HEK293T (cell line): ENCODE measurements around the gene WDPCP.

Source experiments
- CTCF ChIA-PET: fragments of 350-600 bp; formaldehyde crosslinking; extraction: SDS; loops from one replicate; lab custom pipeline; 2021; ENCODE audit warnings: antibody characterized with exemption, inconsistent platforms; lab: Yijun Ruan, JAX
- POLR2A ChIA-PET: fragments of 350-600 bp; formaldehyde crosslinking; extraction: SDS; loops from one replicate; lab custom pipeline; 2020; ENCODE audit warnings: antibody characterized with exemption, inconsistent platforms; lab: Yijun Ruan, JAX
- DNase-seq: peaks from one replicate; pipeline ENCODE4 v3.0.0; 2012; ENCODE audit warnings: mixed read lengths; ENCODE audit errors: extremely low spot score
- ARNT ChIP-seq: fragments of 450-650 bp; IDR thresholded peaks from 2 replicates; pipeline ENCODE4 v1.6.1; 2017; ENCODE audit warnings: mild to moderate bottlenecking
- BHLHE40 ChIP-seq: fragments of 450-650 bp; IDR thresholded peaks from 2 replicates; pipeline ENCODE4 v1.6.1; 2016; ENCODE audit warnings: mild to moderate bottlenecking, moderate library complexity, borderline replicate concordance
- CTBP1 ChIP-seq: fragments of 450-650 bp; IDR thresholded peaks from 2 replicates; pipeline ENCODE4 v1.6.1; 2016; ENCODE audit warnings: borderline replicate concordance
- ELF4 ChIP-seq: fragments of 450-650 bp; IDR thresholded peaks from 2 replicates; pipeline ENCODE4 v1.6.1; 2017; ENCODE audit warnings: antibody characterized with exemption
- FOXA1 ChIP-seq: fragments of 450-650 bp; IDR thresholded peaks from 2 replicates; pipeline ENCODE4 v1.6.1; 2016; ENCODE audit warnings: mild to moderate bottlenecking
- FOXK2 ChIP-seq: fragments of 450-650 bp; IDR thresholded peaks from 2 replicates; pipeline ENCODE4 v1.6.1; 2016; ENCODE audit warnings: mild to moderate bottlenecking
- FOXM1 ChIP-seq: fragments of 450-650 bp; IDR thresholded peaks from 2 replicates; pipeline ENCODE4 v1.6.1; 2017; ENCODE audit warnings: mild to moderate bottlenecking, borderline replicate concordance
- HDGF ChIP-seq: fragments of 450-650 bp; IDR thresholded peaks from 2 replicates; pipeline ENCODE4 v1.6.1; 2017; ENCODE audit warnings: antibody characterized with exemption, borderline replicate concordance
- L3MBTL2 ChIP-seq: fragments of 450-650 bp; conservative IDR thresholded peaks from 2 replicates; pipeline ENCODE4 v1.6.1; 2016; ENCODE audit warnings: mild to moderate bottlenecking
- LEF1 ChIP-seq: fragments of 450-650 bp; IDR thresholded peaks from 2 replicates; pipeline ENCODE4 v1.6.1; 2017; ENCODE audit warnings: mild to moderate bottlenecking, borderline replicate concordance
- NFRKB ChIP-seq: fragments of 450-650 bp; IDR thresholded peaks from 2 replicates; pipeline ENCODE4 v1.6.1; 2016; ENCODE audit warnings: mild to moderate bottlenecking, moderate library complexity
- PKNOX1 ChIP-seq: fragments of 450-650 bp; IDR thresholded peaks from 2 replicates; pipeline ENCODE4 v1.6.1; 2016
- SP1 ChIP-seq: fragments of 450-650 bp; IDR thresholded peaks from 2 replicates; pipeline ENCODE4 v1.6.1; 2017
- SUZ12 ChIP-seq: fragments of 450-650 bp; IDR thresholded peaks from 2 replicates; pipeline ENCODE4 v1.6.1; 2016; ENCODE audit warnings: mild to moderate bottlenecking
- TARDBP ChIP-seq: fragments of 450-650 bp; IDR thresholded peaks from 2 replicates; pipeline ENCODE4 v1.6.1; 2016
- ZNF384 ChIP-seq: fragments of 450-650 bp; IDR thresholded peaks from 2 replicates; pipeline ENCODE4 v1.6.1; 2016

WDPCP gene

GRCh38 chr2:63225964-63226686, 362.2 kb downstream of the WDPCP start:
- TF ChIP-seq HDGF, result no peak
- TF ChIP-seq FOXM1, result no peak
- TF ChIP-seq FOXK2, result no peak
- no peak for TF ChIP-seq PKNOX1
- TF ChIP-seq TARDBP, result no peak
- no peak for TF ChIP-seq L3MBTL2
- TF ChIP-seq ARNT, result no peak
- no peak for TF ChIP-seq LEF1
- TF ChIP-seq NFRKB, result no peak
- no peak for TF ChIP-seq ELF4
- TF ChIP-seq BHLHE40, result no peak
- no peak for TF ChIP-seq SUZ12
- DNase-seq, result no peak
- ChIA-PET POLR2A (no interaction called here), CTCF (no interaction called here)

- CTCF ChIA-PET, result no interaction called here
- DNase-seq, result peak; percentile 9
- TF ChIP-seq SP1, result no peak
- TF ChIP-seq FOXK2, result no peak
- TF ChIP-seq PKNOX1, result peak; percentile 74
- TF ChIP-seq LEF1, result no peak
- POLR2A ChIA-PET, result no interaction called here
Observed at GRCh38 chr2:63218800-63219526, 369.3 kb downstream of the WDPCP start.

GRCh38 chr2:63195310-63195709, 393.0 kb downstream of the WDPCP start:
- no peak for TF ChIP-seq NFRKB
- TF ChIP-seq ELF4, result no peak
- no peak for TF ChIP-seq L3MBTL2
- TF ChIP-seq CTBP1, result no peak
- no peak for TF ChIP-seq LEF1
- TF ChIP-seq SUZ12, result no peak
- TF ChIP-seq FOXK2, result no peak
- no peak for TF ChIP-seq HDGF
- TF ChIP-seq TARDBP, result no peak
- no peak for TF ChIP-seq ARNT
- TF ChIP-seq SP1, result no peak
- no peak for TF ChIP-seq PKNOX1
- no peak for TF ChIP-seq FOXA1
- POLR2A ChIA-PET, result no interaction called here

GRCh38 chr2:63194175-63194574, 394.1 kb downstream of the WDPCP start:
- ChIA-PET CTCF (no interaction called here), POLR2A (no interaction called here)
- TF ChIP-seq L3MBTL2 (no peak), NFRKB (no peak), HDGF (no peak), FOXA1 (no peak)
- no peak for DNase-seq

More at GRCh38 chr2:63195310-63195709, 393.0 kb downstream of the WDPCP start:
- no peak for DNase-seq
- CTCF ChIA-PET, result no interaction called here

GRCh38 chr2:63192889-63193774, 395.1 kb downstream of the WDPCP start:
- ChIA-PET CTCF (interaction anchor here (1.0 kb wide), 1 partner anchor 147 kb away, joined by 3 read pairs; no protein-coding TSS in a partner anchor), POLR2A (no interaction called here)
- no peak for DNase-seq
- peak; percentile 65 for TF ChIP-seq FOXA1
- TF ChIP-seq LEF1, result no peak

- TF ChIP-seq TARDBP (no peak), L3MBTL2 (no peak), CTBP1 (no peak), FOXM1 (no peak), FOXK2 (no peak), FOXA1 (no peak), ZNF384 (no peak), PKNOX1 (no peak), SUZ12 (no peak), ARNT (no peak), SP1 (no peak), LEF1 (no peak), NFRKB (no peak), ELF4 (no peak), HDGF (no peak), BHLHE40 (no peak)
- ChIA-PET POLR2A (no interaction called here), CTCF (interaction anchor here (1.0 kb wide), 1 partner anchor 148 kb away, joined by 3 read pairs; no protein-coding TSS in a partner anchor)
- no peak for DNase-seq
Observed at GRCh38 chr2:63192169-63192888, 395.9 kb downstream of the WDPCP start.
